ENCODE data around the gene MYH9.

The MYH9 gene

DNA sequence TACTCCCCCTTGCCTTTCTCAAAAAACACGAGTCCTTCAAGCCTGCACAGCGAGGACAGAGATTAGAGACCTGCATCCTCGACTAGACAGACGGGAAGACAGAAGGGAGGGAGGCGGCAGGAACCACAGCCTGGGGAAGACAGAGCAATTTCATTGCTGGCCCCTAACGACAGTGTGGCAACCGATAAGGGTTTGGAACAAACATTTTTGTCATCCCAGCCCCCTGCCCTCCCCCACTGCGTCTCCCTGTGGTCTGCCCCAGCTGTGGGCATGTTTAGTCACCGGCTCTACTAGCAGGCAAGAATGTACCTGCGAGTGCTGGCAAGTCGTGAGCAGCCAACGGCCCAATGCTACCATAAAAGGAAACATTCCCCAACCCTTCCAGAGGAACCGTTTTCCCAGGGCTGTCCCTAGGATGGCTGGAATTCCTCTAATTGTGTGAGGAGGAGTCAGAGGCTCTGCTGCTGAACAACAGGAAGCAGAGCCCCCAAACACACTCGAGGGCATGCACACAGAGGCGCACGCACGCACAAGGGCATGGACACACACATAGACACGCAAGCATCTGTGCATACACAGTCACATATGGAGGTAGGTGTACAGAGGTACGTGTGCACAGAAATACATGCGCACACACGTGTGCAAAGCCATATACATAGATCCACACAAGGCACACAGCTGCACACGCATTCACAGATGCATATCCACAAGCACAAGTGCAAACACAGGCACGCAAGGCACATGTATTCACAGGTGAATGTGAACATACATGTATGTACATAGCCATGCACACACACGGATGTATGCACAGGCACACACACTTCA is 58.3 kb downstream of the MYH9 start:
- DNase-seq, result no peak

DNA sequence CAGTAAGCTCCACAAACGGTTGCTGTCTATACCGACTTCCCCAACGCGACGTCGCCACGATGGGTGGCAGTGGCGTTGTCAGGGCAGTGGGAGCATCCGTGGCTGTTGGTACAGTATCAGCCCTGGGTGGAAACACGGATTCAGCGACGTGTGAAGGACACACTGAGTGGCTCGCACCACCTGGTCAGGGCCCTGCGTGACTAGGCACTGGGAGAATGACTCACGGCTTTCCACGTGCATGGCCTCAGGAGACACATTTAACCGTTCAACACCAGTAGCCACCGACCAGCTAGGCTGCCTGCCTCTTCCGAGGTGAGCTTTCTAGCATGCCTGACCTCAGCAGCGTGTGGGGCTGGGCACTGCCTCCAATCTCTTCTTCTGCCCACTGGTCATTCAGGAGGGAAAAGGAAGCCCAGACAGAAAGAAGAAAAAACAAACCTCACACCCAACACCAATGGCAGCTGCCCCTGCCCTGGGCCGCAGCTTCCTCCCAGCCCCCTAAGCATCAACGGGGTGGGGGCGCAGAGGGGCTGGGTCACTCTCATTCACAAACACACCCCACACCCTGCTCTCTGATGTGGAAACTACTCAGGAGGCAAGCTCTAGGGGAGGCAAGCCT is 59.0 kb downstream of the MYH9 start:
- no peak for DNase-seq

DNA sequence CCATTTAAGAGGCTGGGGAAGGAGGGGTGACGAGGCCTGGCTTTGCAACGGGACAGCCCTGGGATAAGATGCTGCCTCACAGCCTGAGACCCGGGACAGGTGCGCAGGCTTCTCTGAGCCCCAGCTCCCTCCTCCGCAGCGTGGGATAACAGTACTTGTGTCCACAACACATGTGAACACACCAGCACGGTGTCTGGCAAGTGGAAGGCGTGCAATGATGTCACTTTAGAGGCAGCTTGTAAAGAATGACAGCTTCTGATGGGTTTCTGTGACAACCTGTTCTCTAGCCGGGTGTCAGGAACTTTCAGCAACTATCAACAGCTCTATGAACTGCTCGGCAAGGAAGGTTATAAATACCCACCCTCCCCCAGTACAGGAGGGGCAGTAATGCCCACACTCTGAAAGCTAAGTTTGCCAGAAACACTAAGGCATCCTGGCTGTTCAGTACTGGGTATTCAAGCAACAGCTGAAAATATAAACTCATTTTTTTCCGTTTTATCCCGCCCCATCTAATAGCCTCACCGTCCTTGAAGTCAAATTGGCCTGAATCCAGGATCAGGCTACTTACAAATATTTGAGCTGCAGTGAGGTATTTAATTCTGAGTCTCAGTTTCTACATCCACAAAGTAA is 59.7 kb downstream of the MYH9 start:
- no peak for DNase-seq

- DNase-seq, result no peak
These were observed 61.3 kb downstream of the MYH9 start for GRCh38 chr22:36326178-36327161.

DNA sequence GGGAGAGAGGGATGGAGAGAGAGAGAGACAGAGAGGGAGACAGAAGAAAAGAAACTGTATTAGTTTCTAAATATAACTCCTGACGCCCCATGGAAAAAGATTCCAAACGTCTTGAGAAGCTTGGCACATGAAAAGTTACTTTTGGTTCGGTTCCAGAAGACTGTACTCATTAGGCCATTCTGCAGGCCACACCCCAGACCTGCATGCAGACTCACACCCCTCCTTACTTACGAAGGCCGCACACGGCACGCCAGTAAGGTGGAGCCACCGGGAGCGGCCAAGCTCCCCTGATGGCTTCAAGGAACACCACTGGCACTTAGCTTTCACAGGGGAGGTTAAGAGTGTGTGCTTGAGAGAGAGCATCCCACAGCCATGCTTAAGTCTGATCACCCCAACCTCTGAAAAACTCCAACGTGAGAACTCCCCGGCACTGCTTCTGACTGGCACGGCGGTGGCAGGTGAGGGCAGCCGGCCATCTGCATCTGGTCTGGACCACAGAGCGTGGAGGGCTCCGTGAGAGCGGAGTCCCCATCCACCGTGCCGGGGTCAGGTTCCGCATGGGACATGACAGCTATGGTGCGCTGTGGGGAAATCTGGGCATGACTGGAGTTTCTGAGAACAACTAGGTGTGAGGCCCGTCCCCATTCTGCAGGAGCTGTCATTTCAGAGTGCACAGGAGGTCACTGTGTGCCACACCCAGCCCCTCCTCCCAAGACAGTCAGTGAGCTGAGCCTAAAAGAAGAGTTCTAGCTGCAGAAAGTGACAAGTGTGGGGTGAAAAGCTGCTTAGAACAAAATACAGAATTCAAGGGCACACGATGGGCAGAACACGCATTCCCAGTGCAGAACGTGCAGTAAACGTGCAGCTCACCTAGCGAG is 62.4 kb downstream of the MYH9 start:
- DNase-seq, result no peak

GRCh38 chr22:36324414-36324813 is 63.4 kb downstream of the MYH9 start:
- DNase-seq, result no peak

- DNase-seq, result no peak
These were observed 63.9 kb downstream of the MYH9 start for GRCh38 chr22:36323855-36324331.

DNA sequence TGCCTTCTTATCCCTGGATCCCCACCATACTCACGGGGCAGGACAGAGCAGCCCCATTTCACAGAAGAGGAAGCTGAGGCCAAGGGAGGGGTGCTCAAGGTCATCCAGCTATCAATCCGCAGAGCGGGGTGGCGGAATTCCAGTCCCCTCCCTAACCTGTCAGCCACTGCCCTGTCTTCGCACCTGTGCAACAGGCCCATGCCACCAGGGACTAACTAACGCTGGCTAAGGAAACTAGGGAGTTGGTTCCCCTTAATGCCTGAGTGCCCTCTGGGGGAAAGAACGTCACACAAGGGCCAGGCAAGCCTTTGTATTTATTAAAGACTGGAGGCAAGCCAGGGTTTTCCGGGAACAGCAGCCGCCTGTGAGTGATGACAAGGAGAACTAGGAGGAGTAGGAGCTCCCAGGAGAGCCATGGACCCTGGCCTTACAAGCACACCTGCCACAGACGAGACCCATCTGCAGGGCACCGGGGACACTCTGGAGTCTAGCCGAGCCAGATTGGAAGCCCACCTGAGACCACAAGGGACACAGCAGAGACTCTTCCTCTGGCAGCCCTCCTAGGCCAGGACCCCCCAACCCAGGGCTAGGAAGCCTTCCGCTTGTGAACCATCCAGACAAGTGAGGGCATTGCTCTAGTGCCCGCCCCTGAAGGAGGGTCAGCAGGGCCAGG is 64.4 kb downstream of the MYH9 start:
- no peak for DNase-seq

DNA sequence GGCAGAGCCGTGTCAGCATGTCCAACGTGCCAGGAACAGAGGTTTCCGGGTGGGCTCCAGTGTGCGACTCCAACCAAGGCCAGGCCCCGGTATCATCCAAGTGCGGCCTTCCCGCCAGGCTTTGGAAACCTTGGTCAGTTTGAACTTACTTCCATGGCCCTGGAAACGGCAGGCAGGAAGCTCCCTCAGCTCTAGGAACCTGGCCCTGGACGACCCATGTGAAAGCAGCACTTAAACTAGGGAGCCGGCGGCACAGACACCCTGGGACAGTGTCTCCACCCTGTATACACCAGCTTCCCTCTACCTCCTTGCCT is 65.2 kb downstream of the MYH9 start:
- DNase-seq, result no peak

- no peak for DNase-seq
These were observed 65.8 kb downstream of the MYH9 start for GRCh38 chr22:36321797-36322601.

DNA sequence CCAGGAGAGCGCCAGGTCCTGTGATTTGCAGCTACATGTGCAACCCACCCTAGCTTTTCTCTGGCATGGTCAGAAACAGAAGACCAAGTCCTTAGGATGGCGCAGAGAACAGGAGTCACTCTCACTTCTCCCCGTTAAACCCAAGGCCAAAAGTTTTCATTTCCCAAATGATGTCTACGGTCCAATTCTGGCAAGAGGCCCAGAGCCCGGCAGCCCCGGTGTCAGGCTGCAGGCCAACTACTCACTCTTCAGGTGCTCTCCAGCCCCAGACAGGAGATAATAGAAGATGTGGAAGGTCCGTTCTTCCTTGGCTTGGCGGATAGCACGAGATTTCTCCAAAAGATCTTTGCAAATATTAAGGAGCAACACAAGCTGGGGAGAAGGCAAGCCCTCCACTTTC is 67.2 kb downstream of the MYH9 start:
- DNase-seq, result no peak

DNA sequence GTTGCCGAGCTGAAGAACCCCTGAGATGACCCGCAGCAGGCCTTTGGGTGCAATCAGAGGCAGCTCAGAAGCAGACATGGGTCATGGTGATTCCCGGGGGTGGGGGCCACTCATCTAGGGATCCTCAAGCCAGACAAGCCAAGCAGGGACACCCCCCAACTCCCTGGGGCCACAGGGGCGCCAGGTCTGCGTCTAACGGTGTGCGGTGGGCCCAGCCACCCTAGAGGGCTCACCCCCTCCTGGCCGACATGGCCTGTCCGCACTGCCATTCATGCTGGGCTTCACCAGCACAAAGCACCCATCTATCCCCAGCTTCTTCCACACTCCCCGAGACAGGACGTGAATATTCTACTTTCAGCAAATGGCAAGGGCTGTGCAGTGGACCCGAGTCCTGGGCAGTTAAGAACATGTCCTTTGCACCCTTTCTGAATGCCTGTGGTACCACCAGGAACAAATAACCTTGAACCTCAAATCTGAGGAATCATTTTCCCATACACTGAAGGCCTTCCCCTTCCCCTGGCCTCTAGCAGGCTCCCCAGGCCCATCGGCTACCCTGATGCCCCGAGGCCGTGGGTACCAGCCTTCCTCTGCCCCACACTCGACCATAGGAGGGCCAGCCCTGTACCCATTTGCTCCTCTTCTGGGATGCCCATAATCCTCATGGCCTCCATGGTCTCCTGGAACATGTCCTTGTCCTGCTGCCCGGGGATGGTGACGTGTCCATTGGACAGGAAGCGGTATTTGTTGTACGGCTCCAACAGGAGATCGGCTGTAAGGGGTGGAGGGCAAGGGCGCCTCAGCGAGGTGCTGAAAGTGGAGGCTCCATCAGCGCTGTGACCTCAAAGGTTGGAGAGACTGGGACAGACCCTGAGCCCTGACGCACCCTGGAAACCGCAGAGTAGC is 67.9 kb downstream of the MYH9 start:
- no peak for DNase-seq

DNA sequence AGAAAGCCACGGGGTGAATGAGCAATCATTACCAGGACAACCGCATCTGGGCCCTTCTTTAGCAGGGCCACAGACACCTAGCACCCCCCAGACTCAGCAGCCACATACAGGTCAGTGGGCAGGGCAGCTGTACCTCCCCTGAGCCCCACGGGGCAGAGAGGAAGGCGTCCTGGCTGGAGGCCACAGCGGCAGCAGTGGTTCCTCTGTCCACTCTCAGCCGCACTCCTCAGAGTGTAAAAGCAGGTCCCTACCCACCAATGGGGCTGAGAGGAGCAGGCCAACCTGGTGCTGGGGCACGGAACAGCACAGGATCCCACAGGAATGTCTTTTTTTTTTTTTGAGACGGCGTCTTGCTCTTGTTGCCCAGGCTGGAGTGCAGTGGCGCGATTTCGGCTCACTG is 69.3 kb downstream of the MYH9 start:
- no peak for DNase-seq

GRCh38 chr22:36317658-36318271 is 70.0 kb downstream of the MYH9 start:
- no peak for DNase-seq

- no peak for DNase-seq
These were observed 71.3 kb downstream of the MYH9 start for GRCh38 chr22:36316419-36316818.

DNA sequence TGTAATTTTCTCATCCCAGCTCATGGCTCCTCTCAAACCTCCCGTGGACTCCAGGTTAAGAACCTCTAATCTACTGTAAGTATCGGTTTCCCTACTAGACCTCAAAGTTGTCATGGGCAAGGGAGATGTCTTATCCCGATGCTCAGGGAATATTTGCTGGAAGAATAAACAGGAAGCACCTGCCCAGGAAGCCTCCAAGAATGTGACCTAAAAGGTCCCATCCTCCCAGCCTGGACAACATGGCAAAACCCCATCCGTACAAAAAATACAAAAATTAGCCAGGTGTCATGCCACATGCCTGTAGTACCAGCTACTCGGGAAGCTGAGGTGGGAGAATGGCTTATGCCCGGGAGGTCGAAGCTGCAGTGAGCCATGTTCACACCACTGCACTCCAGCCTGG is 72.4 kb downstream of the MYH9 start:
- no peak for DNase-seq

DNA sequence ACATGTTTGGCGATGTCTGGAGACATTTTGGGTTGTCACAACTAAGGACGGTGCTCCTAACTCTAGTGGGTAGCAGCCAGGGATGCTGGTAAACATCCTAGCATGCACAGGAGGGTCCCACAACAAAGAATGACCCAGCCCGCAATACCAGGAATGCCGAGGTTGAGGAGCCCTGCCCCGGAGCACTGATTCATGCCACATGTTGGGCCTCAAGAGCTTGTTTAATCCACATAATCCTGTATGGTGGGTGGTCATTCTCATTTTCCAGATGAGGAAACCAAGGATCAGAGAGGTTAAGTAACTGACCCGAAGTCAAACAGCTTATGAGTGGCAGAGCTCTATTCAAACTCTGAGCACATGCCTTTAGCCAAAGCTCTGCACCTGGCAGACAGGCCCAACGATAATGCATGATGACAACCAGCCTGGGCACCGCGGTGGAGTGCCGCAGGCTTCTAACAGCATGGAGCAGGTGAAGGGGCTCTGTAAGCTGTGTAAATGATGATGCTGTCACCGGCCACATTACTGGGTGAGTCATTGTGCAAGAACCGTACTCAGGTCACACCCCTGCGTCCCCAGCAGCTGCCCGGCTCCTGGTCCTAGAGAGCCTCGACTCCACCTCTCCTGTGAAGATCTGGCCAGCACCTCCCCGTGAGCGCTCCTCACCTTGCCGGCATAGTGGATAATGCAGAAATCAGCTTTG is 76.2 kb downstream of the MYH9 start:
- no peak for DNase-seq

DNA sequence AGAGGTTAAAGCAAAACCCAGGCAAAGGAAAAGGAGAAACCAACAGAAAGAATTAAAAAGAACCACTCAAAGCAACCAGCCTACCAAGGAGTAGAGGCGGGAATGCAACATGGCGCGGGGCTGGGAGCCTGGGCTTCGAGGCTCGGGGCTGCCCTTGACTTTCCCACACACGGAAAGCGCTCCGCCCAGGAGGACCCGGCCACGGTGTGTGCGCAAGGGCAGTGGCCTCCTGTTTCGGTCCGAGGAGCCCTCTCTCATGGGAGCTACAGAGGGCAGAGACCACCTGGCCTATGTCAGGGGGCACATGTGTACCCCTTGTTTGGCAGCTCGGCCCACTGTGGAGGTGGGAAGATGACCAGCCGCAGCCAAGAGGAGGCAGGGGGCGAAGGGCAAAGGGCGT is 78.9 kb downstream of the MYH9 start:
- DNase-seq, result no peak
